Amniotic epithelial cell (primary cell): Measurements from ENCODE around the gene HINT2.
A peak's percentile ranks its signal among the peaks of the same experiment; 100 is the strongest.

Experiments
- DNase-seq: peaks from one replicate; pipeline ENCODE4 v3.0.0-alpha.2; 2010; ENCODE audit warnings: low read depth

HINT2 gene

GRCh38 chr9:35840881-35841644 lies 26.2 kb upstream of the HINT2 start:
- DNase-seq, result no peak

DNA sequence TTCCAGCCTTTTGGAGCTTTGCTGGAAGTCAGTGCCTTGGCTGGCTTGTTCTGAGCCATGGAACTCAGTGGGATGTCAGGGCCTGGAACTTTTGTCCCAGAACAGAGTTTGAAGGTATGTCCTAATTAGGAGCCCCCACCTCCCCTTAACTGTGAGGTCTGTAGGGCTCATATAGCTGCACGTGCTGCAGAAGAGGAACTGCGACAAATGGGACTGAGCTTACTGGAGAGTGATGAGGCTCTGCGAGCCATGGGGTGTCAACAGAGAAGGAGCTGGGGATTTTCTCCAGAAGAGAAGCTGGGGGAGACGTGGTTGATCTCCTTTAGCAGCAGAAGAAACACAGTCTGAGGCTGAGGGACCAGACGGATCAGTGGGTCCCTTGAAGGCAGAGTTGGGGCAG lies 25.1 kb upstream of the HINT2 start:
- DNase-seq, result no peak

DNA sequence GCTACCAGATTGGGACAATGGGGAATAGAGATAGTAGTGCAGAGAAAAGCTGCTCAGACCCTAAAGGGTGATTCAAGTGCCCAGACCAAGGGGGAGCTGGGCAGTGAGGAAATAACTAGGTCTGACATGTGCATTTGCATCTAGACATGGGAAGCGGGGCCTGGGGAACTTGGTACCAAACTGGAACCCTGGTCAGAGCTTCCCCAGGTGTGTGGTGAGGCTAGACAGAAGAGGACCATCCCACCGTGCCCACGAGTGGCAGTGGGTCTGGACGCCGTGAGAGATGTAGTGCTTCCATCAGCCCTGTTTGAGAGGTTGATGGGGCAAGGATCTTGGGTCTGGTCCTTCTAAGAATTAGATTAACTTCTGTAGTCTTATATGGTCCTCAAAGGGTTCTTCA lies 21.8 kb upstream of the HINT2 start:
- no peak for DNase-seq

GRCh38 chr9:35835766-35836165 lies 20.9 kb upstream of the HINT2 start:
- DNase-seq, result no peak

DNA sequence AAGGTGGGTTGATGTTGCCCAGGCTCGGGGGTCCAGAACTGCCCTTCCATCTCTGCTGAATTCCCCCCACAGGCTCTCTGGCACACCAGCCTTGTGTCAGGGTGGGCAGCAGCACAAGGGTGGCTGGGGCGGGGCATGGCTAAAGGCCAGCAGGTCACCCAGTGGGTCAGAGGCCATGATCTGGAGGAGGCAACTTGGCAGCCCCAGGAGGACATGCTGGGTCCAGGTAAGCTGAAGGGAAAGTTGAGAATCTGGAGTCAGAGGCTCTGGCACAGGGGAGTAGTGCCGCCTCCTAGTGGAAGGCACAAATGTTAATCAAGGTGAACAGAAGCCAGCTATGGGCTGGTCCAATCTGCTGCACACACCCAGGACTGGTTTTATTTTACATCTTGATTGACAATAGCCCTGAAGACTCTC lies 20.4 kb upstream of the HINT2 start:
- DNase-seq, result no peak

- DNase-seq, result no peak
Observed at GRCh38 chr9:35834260-35835215, 19.7 kb upstream of the HINT2 start.

- no peak for DNase-seq
Observed at GRCh38 chr9:35832814-35833213, 18.0 kb upstream of the HINT2 start.

DNA sequence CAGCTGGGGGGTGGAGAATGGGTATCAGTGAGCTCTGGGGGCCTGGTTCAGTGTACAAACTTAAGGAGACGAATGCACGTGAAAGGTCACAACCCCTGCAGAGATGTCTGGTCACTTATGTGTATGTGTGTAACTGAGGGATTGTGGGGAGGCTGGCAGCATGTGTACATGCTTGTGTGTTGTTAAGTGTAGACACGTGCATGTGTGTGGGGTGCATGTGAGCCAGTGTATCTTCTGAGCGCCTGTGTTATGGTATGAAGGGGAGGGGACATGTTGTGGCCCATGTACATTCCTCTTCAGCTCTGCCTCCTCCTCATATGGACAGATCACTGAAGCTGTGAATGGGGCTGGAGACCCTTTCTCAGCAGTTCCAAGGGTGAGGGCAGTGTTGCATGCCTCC lies 16.2 kb upstream of the HINT2 start:
- DNase-seq, result no peak

- no peak for DNase-seq
Observed at GRCh38 chr9:35829764-35830096, 14.9 kb upstream of the HINT2 start.

DNA sequence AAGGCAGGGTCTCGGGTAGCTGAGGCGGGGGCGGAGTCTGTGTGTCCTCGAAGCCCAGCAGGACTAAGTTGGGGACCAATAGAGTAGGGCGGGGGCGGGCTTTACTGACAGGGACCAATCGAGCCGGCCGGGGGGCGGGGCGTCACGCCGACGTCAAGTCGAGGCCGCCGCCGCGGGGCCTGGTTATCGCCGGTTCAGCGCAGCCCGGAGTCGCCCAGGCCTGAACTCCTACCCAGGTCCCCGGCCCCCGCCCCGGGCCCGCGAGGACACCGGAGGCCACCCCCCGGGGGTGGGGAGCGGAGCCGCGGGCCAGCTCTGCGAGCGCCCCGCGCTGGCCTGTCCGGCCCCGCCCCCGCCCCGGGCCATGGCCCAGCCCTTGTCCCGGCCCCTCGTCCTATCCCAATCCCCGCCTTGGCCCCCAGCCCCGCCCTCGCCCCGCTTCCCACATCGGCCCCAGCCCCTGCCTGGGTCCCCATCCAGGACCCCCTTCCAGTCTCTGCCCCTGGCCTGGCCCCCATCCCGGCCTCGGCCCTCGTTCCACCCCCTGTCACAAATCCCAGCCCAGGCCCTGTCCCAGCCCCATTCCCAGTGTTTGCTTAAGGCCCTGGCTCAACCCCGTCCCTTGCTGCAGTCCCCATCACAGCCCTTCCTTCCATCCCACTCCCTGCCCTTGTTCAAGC lies 14.4 kb upstream of the HINT2 start, which contains the start of gene TMEM8B:
TMEM8B (plus strand) TSS at position 145 of the 680 bp plus-strand sequence; CDS start at position 365, 220 bp downstream.
- DNase-seq, result peak; percentile 84

GRCh38 chr9:35828716-35829083 lies 13.9 kb upstream of the HINT2 start, which contains the start of gene FAM221B:
TSS of gene FAM221B (minus strand) at chr9:35828732. CDS start at chr9:35826161, 2,571 bp downstream.
- no peak for DNase-seq

GRCh38 chr9:35827486-35827885 lies 12.6 kb upstream of the HINT2 start:
- peak; percentile 84 for DNase-seq

DNA sequence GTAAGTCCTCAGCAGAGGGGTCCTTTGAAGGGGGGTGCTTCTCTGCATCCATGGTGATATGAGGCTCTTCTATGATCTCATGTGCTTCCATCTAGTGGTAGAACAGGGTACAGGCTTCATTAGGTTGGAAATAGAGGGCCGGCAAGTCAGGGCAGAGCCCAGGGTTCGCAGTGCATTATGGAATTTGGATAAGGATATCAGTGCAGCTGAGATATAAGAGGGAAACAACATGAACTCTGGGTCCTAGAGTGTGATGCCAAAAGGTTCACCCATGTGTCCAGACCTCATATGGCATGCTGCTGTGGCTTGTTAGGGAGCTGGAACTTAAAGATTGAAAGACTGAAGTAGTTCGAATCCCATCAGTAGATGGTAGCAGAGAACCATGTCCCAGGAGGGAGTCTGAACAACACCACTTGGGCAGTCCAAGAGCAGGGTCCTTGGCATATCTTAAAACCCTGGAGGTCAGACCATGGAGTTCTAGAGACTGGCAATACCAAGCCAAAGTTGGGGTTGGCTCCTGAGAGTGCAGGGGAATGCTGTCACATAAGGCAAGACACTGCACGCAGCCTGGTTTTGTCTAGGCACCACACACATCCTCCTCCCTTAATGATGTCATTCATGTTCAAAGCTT lies 11.3 kb upstream of the HINT2 start:
- peak; percentile 71 for DNase-seq

DNA sequence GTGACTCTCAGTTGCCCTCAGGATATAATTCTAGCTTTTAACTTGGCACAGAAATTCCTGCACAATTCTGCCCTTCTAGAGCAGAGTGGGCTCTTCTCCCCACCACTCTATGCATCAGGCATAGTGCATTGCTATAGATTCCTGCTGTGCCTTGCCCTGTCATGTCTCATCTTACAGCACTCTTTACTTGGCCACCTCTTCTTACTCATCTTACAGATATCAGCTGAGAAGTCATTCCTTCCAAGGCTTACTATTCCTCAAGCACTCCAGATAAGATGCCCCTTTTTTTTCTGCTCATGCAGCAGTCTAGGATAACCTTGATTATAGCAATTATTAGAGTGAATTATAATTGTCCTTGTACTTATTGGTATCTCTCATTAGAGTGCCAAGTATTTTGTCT lies 8.1 kb upstream of the HINT2 start:
- DNase-seq, result no peak

DNA sequence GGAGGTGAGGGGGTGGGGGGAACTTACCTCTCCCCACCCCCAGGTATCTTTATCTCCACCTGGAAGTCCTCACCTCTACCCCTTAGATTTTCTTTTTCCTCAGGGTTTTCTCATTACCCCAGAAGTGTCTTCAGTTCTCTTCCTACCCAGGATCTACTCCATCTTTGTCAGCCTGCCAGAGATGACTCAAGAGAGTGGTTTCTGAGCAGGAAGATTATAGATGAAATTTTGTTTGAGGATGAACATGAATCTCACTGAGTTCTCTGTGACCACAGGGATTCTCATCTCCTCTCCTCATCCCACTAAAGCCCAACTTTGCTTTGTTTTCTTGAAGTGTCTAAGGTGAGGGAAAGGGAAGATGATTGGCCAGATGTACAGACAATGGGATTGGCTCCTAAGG lies 5.2 kb upstream of the HINT2 start:
- DNase-seq, result peak; percentile 85

- no peak for DNase-seq
Observed at GRCh38 chr9:35818341-35818740, 3.5 kb upstream of the HINT2 start.

GRCh38 chr9:35816708-35817107 lies 1.9 kb upstream of the HINT2 start:
- DNase-seq, result no peak

DNA sequence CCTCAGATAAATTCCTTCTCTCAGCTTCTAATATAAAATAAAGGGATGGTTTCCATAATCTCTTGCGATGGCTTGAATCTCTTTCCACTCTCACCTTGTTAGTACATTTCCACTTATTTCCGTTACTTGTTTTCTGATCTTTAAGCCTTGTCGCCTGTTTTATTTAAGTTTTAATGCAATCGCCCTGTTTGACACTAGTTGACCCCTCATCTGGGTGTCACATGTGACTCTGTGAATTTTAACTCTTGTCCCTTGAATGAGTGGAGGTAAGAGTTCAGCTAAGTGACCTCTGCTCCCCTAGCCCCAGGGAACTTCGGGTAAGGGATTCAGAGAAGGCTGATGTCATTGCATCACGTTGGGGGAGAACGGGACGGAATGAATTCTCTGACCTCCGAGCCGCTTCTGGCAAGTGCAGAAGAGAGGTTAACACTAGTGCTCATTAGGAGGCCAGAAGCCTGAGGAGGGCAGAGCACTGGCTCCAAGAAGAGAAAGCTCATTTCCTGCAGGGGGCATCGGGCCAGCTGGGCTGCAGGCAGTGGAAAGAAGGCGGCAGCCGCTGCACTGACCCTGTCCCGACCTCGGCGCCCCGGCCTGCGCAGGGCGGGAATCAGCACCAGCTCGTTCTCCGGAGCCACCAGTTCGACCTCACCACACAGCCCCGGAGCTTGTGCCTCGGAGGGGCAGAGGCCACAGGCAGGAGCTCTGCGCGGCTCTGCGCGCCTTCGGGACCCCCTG lies 569 bp downstream of the HINT2 start:
- DNase-seq, result peak; percentile 67

- peak; percentile 37 for DNase-seq
Observed at GRCh38 chr9:35813434-35814105, 1.3 kb downstream of the HINT2 start.

DNA sequence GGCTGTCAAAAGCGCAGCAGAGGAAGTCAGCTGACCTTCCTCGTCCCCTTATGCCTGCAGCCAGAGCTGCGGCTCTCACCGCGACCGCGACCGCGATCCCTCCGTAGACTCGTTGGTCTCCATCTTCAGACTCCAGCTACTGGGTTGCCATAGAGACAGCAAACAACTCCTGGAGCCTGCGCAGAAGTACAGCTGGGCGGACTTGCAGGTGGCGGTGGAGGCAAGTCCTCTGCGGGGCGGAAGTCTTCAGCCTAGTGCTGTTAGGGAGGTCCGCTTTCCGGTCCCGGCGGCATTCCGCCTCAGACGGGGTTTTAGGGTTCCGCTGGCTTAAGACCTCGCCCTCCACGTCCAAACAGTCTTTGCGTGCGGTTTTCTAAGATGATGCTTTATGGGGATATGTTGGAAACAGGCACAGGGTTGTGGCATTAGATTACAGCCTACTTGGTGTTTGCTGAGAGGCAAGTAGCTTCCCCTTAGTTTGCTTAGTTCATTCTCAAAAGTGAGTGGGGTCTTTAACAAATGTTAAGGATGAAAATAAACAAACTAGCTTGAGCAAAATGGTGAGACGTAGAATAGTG lies 2.7 kb downstream of the HINT2 start, which contains the start of gene SPAG8:
SPAG8 (minus strand) TSS at position 238 of the 578 bp plus-strand sequence; CDS start at position 123, 115 bp downstream.
- peak; percentile 96 for DNase-seq
